GM08714 (cell line): Measurements from ENCODE around the gene RALGDS.
"Not testable (repeated sequence)": the region's sequence is repeated elsewhere in the genome, so short reads cannot be mapped to it uniquely, and the experiment has no call there.

ENCODE experiments used
- H3K4me3 ChIP-seq: fragments of 200-500 bp; sonication (Bioruptor generic); 2 replicates; pipeline ENCODE4 v1.5.1; 2014; ENCODE audit warnings: mild to moderate bottlenecking, low read length, inconsistent platforms
- ZNF274 ChIP-seq: IDR thresholded peaks from 2 replicates; pipeline ENCODE4 v1.6.1; 2012; ENCODE audit warnings: mild to moderate bottlenecking, low read depth, low read length

The RALGDS gene

DNA sequence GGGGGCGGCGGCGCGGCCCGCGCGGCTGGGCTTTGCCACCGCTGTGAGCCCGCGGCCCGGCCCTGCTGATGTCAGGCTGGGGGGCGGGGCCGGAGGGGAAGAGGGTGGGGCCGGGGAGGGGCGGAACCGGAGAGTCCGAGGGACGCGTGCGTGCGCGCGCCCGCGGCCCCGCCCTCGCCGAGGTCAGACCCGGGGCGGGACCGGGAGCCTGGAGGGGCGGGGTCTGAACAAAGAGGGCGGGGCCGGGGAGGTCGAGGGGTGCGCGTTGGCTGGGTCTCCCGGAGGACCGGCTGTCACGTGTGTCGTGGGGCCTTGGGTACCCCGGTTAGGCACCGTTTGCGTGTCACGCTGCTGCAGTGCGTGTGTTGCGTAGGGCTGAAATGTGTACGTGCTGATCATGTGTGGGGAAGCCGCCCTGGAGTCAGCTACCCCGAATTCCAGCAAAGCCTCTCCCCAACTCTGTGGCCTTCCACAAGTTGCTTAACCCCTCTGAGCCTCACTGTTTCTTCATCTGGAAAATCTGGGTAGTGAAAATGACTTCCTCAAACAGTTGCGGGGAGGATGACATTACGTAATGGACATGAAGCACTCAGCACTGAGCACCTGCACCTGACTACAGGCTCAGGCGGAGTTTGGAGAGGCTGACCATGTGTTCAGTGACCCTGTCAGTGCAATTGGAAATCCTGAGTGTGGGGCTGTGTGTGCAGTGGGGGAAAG is at the start of gene RALGDS:
TSS of gene RALGDS (minus strand) at position 43 of the 717 bp plus-strand sequence. CDS start 86 bp downstream, outside the sequence.
- TF ChIP-seq ZNF274, result no peak
- peak within 1 kb of the TSS; percentile 71 for H3K4me3 ChIP-seq

DNA sequence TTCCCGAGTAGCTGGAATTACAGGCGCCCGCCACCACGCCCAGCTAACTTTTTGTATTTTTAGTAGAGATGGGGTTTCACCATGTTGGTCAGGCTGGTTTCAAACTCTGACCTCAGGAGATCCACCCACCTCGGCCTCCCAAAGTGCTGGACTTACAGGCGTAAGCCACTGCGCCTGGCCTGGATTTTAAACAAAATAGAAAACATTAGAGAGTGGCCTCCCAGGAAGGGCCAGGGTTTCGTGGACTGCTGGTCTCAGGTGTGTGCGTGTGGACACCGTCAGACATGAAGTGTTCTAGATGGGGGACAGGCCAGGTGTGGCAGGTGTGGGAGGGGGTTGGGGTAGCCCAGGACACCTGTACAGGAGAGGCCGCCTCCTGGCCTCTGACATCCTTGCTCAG is 49.7 kb upstream of the RALGDS start:
- TF ChIP-seq ZNF274, result no peak
- H3K4me3 ChIP-seq, result no peak overlapping the region

DNA sequence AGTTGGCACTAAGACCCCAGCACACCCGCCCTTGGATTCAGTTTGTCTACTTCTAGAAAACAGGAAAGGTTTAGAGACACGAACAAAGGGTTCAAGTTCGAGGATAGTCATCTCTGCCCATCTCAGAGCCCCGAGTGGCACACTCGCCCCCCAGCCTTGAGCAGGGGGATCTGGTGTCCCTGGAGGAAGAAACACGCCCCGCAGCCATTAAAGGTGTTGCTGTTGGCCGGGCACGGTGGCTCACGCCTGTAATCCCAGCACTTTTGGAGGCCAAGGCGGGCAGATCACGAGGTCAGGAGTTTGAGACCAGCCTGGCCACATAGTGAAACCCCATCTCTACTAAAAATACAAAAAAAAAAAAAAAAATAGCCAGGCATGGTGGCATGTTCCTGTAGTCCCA is 48.6 kb upstream of the RALGDS start:
- not testable (repeated sequence) for H3K4me3 ChIP-seq

DNA sequence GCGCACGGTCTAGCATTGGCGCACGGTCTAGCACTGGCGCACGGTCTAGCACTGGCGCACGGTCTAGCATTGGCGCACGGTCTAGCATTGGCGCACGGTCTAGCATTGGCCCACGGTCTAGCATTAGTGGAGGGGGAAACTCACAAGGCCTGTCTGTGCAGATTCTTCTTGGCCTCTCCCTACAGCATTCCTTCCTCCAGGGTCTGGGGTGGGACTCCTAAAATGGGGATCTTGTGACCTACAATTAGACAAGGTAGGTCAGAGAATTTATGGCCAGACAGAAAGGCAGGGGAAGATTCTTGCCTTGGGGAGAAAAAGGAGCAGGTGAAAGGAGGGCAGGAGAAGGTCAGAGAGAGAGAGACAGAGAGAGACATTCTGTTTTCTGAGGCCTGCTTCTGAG is 48.1 kb upstream of the RALGDS start:
- no peak overlapping the region for H3K4me3 ChIP-seq
- no peak for TF ChIP-seq ZNF274

DNA sequence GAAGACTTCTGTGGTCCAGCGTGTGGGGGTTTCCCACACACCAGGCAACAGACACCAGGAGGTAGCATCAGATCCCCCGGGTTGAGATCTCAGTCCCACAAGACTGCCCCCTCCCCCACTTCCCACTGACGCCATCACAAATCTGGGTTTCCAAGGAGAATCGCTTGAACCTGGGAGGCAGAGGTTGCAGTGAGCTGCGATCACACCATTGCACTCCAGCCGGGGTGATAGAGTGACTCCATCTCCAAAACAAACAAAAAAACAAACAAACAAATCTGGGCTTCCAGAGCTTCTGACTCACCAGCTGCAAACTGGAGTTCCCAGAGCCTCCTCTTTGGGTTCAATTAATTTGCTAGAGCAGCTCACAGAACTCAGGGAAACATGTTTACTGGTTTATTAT is 47.4 kb upstream of the RALGDS start:
- H3K4me3 ChIP-seq, result no peak overlapping the region
- no peak for TF ChIP-seq ZNF274

DNA sequence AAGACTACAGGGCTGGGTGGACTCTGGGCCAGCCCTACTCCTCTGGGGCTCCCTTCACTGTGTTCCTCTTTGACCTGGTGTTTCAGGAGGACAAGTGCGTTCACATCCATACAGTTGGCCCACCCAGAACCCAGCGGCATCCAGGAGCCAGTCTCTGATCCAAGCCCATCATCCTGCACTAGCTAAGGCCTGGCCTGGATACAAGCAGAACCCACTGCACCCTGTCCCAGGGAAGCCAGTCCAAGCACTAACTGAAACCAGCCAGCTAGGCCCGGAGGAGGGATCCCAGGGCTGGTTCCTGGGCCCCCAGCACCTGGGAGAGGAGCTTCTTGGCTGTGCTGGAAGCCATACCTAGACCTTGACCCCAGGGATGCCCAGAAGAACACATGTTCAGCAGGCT is 46.7 kb upstream of the RALGDS start:
- no peak for TF ChIP-seq ZNF274
- no peak overlapping the region for H3K4me3 ChIP-seq

DNA sequence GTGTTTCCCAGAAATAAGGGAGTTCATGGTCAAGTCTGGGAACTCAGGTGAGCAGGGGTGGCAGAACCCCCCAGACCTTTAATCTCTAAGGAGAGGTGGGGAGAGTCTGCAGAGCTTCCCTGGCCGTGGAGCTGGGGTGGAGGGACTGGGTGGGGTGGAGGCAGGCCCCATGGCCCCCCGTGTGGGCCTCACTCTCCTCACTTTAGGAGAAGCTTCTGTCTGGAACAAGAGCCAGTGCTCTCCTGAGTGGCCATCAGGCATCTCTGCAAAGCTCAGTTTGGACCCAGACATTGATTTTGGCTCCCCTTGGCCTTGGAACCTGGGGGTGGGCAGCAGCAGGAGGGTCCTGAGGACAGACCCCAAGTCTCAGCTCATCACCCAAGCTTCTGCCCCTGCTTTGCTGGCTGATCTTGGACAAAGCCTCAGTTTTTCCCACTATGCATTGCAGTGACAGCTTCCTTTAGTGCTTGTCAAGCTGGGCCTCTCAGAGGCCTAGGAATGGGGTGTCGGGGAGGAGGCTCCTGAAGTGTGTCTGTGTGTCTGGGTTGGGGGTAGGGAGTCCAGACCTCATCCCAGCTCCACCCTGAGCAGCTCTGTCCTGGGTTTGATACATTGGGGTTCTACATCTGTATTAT is 46.2 kb upstream of the RALGDS start:
- no peak overlapping the region for H3K4me3 ChIP-seq
- no peak for TF ChIP-seq ZNF274

DNA sequence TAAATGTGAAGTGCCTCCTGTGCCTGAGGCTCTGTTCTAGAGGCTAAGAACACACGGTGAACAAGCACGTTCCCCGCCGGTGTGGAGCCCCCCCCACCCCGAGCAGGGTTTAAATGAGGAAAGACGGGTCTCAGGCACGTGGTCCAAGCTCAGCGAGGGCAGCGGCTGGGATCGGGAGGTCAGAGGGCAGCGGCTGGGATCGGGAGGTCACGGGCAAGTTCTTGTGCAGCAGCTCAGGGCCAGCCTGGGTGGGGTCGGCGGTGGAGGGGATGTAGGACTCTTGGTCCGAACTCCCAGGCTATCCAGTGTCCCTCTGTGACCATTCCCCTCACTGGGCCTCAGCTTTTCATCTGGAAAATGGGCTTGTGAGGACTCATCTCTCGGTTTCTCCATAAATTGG is 45.4 kb upstream of the RALGDS start:
- H3K4me3 ChIP-seq, result no peak overlapping the region
- no peak for TF ChIP-seq ZNF274

DNA sequence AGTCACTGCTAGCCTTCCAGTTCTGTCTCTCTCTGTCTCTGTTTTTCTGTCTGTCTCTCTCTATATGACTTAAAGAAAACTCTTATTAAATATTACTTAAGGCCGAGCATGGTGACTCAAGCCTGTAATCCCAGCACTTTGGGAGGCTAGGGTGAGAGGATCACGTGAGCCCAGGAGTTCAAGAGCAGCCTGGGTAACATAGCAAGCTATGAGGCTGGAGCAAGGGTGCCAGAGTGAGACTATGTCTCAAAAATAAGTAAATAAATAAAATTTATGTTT is 44.4 kb upstream of the RALGDS start:
- no peak overlapping the region for H3K4me3 ChIP-seq

DNA sequence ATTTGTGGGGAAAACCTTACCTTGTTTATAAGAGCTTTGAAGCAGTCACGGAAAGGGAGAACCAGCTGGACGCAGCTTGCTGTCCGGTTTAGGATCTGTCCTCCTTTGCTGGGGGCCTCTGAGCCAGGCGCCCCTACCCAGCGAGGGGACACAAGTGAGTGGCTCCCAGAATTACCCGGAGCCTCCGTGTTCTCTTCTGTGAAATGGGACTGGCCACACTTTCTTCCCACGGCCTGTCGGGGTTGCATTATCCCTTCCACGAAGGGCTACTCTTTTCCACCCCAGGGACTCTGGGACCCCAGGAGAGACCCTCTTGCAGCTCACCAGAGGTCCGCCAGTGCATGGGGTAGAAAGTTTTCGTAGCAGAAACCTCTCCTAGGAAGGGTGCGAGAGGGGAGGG is 43.2 kb upstream of the RALGDS start:
- H3K4me3 ChIP-seq, result peak overlapping the region; percentile 68; the same call in 1 of the 2 replicates
- TF ChIP-seq ZNF274, result no peak

More for the DNA sequence above, 44.4 kb upstream of the RALGDS start:
- TF ChIP-seq ZNF274, result no peak

DNA sequence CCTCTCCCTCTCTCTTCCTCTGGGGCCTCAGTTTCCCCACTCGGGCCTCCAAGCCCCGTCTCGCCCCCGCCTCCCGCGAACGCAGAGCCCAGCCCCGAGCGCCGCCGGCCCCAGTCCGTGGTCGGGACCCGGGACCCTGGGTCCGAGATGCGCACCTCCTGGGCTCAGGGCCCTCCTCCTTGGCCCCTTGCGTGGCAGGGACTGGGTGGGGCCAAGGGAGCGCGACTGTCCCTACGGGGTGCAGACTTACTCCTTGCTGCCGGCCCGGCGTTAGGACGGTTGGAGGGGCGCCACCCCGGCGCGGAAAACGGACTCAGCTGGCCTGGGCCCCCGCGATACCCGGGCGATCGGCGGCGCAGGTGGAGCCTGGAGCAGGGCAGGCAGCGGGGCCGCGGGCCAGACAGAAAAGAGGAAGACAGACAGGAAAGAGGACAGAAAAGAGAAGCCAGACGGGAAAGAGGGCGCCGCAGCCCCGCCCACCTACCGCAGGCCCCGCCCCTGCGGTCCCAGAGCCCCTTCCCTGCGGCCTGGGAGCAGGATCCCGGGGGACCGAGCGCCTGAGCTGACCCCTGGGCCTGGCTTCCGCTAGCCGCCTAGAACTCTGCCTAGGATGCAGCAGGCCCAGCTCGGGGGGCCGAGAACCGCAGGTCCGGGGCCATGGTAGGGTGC is 42.6 kb upstream of the RALGDS start, which contains the start of gene GBGT1:
TSS of gene GBGT1 (minus strand) at position 411 of the 669 bp plus-strand sequence. CDS start 1,502 bp downstream, outside the sequence.
- H3K4me3 ChIP-seq, result peak within 1 kb of the TSS; percentile 68; the same call in 1 of the 2 replicates
- TF ChIP-seq ZNF274, result no peak

DNA sequence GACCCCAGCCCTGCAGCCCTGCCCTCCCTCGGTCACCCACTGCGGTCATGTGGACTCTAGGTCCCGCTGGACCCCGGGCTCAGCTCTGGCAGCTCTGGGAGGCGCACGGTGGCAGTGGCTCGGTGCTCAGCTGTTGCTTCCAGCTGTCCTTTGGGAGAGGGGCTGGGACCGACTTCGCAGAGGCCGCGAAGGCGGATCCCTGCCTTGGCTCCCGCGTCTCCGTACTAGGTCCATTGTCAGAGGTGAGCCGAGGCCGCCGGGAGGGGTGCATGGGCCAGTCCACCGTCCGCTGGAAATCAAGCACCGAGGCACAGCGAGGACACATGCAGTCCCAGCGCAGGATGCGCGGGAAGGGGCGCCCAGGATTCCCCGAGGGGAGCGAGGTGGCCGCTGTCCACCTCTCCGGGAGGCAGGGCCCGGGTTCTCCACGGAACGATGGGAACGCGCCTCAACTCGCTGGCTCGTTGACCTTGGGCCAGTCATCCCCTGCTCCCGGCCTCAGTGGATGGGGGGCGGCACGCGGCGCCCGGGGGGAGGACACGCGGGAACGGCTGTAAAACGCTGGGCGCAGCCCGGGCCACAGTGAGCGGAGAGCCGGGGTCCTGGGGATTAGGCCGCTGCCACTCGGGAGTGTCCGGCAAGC is 41.9 kb upstream of the RALGDS start:
- TF ChIP-seq ZNF274, result no peak
- H3K4me3 ChIP-seq, result peak overlapping the region; percentile 68; the same call in 1 of the 2 replicates

DNA sequence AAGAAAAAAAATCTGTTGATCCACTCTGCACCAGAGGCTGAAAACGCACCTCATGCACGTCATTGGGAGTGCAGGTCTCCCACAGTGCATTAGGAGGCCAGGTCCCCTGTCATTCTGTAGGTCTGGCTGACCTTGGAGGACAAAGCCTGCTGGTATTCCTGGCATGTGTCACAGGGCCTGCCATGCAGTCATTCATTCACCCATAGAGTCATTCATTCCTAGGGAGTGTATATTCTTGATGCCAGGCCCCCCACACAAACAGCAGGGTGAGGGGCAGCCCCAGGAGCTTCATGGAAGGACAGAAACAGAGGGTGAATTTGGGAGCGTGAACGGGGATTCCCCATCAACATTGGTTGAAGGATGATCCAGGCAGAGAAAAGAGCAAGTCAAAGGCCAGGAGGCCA is 40.5 kb upstream of the RALGDS start:
- no peak for TF ChIP-seq ZNF274
- H3K4me3 ChIP-seq, result no peak overlapping the region

DNA sequence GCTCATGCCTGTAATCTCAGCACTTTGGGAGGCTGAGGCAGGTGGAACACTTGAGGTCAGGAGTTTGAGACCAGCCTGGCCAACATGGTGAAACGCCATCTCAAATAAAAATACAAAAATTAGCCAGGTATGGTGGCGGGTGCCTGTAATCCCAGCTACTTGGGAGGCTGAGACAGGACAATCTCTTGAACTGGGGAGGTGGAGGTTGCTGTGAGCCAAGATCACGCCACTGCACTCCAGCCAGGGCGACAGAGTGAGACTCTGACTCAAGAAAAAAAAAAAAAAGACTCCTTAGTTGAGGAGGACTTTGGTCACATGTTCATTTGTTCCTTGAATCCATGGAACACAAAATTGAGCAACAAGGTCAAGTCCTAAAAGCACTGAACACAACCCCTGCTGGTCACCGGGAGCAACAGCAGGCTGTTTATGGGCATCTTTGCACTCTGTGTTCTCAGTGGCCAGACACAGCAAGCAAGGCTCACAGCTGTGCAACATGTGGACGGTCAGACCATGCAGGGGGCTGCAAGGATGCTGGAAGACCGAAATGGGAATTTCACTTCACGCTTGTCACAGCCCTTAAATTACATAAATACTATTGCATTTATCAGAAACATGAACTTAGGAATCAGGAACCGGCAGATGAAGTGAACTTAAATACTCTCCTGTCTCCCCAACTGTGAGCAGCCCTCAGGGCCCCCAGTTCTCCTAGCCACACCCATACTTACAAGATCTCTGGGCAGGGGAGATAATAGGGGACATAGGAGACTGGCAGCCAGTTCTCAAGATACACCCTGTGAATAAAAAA is 39.9 kb upstream of the RALGDS start:
- no peak for TF ChIP-seq ZNF274

More for the DNA sequence above, 39.9 kb upstream of the RALGDS start:
- no peak overlapping the region for H3K4me3 ChIP-seq
